GM06990 (cell line): ENCODE data around the gene TMEM101.
"Not testable (repeated sequence)": the region's sequence is repeated elsewhere in the genome, so short reads cannot be mapped to it uniquely, and the experiment has no call there.

Experiments
- DNase-seq: peaks from one replicate; pipeline ENCODE4 v3.0.0-alpha.2; 2011; ENCODE audit not compliant: insufficient read length; ENCODE audit errors: extremely low read depth
- H3K27me3 ChIP-seq: replicated peaks from 2 replicates; pipeline ENCODE4 v1.6.0; 2011; ENCODE audit warnings: low read length; ENCODE audit not compliant: control insufficient read depth, insufficient read depth
- H3K36me3 ChIP-seq: 2 replicates; pipeline ENCODE4 v1.5.1; 2011; ENCODE audit warnings: low read length; ENCODE audit not compliant: control insufficient read depth, insufficient read depth
- H3K4me3 ChIP-seq: replicated peaks from 2 replicates; pipeline ENCODE4 v1.5.1; 2011; ENCODE audit warnings: low read depth, mild to moderate bottlenecking, control low read depth, low read length
- CTCF ChIP-seq: IDR thresholded peaks from 2 replicates; pipeline ENCODE4 v1.5.1; 2011; ENCODE audit warnings: low read length, control low read depth, mild to moderate bottlenecking, inconsistent platforms; ENCODE audit not compliant: insufficient read depth, poor library complexity, severe bottlenecking

Gene TMEM101

GRCh38 chr17:44053125-44053872 lies 38.5 kb upstream of the TMEM101 start:
- Histone ChIP-seq H3K4me3 (no peak overlapping the region), H3K36me3 (peaks cover 19% of the 10 kb centered on the region), H3K27me3 (no peaks in the 10 kb centered on the region)
- no peak for TF ChIP-seq CTCF
- DNase-seq, result no peak

GRCh38 chr17:44049294-44050060 lies 34.7 kb upstream of the TMEM101 start:
- Histone ChIP-seq H3K36me3 (peaks cover 16% of the 10 kb centered on the region), H3K4me3 (no peak overlapping the region), H3K27me3 (no peaks in the 10 kb centered on the region)
- no peak for DNase-seq
- TF ChIP-seq CTCF, result no peak

GRCh38 chr17:44046893-44047292 lies 32.1 kb upstream of the TMEM101 start:
- H3K4me3 ChIP-seq, H3K27me3 ChIP-seq, DNase-seq, H3K36me3 ChIP-seq: not testable (repeated sequence)

- Histone ChIP-seq H3K36me3 (peaks cover 6% of the 10 kb centered on the region), H3K4me3 (no peak overlapping the region), H3K27me3 (no peaks in the 10 kb centered on the region)
- no peak for TF ChIP-seq CTCF
- DNase-seq, result no peak
Measured at GRCh38 chr17:44045486-44045885, 30.7 kb upstream of the TMEM101 start.

- no peak for DNase-seq
- no peak overlapping the region for H3K4me3 ChIP-seq
Measured at GRCh38 chr17:44044071-44044470, 29.3 kb upstream of the TMEM101 start.

More at GRCh38 chr17:44044071-44044470, 29.3 kb upstream of the TMEM101 start:
- no peak for TF ChIP-seq CTCF
- Histone ChIP-seq H3K27me3 (no peaks in the 10 kb centered on the region), H3K36me3 (no peaks in the 10 kb centered on the region; the same call in 1 of the 2 replicates)
